Lung (tissue), 12 donors: ENCODE measurements around the gene PLA2G2D. TPM values are rescaled to one million over a fixed set of nuclear protein-coding genes. Genes with fewer than 3 reads are reported as not detected.

ENCODE experiments used
- ATAC-seq: fragments of 200-7000 bp; cut with Tn5 transposase; one replicate; pipeline ENCODE4 v1.9.1; 2020; ENCODE audit warnings: moderate number of reproducible peaks; ENCODE audit not compliant: insufficient read depth, low FRiP score
- DNase-seq, 3 donors: peaks; one replicate each; pipeline ENCODE4 v3.0.0-alpha.2; 2013 to 2017
- H3K27ac ChIP-seq, 2 donors: one replicate each; pipeline ENCODE4 v1.5.1; 2013; ENCODE audit warnings: mild to moderate bottlenecking in 2 of 2, moderate library complexity in 2 of 2, control low read depth in 1 of 2, inconsistent platforms in 1 of 2, low read depth in 1 of 2, low read length in 1 of 2
- H3K27me3 ChIP-seq, 3 donors: one replicate each; pipeline ENCODE4 v1.5.1; 2013; ENCODE audit warnings: low read length in 2 of 3; ENCODE audit not compliant: control insufficient read depth in 3 of 3, insufficient read depth in 3 of 3
- H3K36me3 ChIP-seq, 4 donors: one replicate each; pipeline ENCODE4 v1.5.1; 2013; ENCODE audit warnings: low read length in 4 of 4, mild to moderate bottlenecking in 1 of 4, moderate library complexity in 1 of 4; ENCODE audit not compliant: control insufficient read depth in 4 of 4, insufficient read depth in 4 of 4
- H3K4me1 ChIP-seq, 5 donors: one replicate each; pipeline ENCODE4 v1.5.1; 2013; ENCODE audit warnings: low read length in 5 of 5, mild to moderate bottlenecking in 2 of 5, moderate library complexity in 1 of 5; ENCODE audit not compliant: control insufficient read depth in 5 of 5, insufficient read depth in 5 of 5
- H3K4me3 ChIP-seq: one replicate; pipeline ENCODE4 v1.5.1; 2013; ENCODE audit warnings: mild to moderate bottlenecking, control low read depth, moderate library complexity
- H3K9ac ChIP-seq, 2 donors: one replicate each; pipeline ENCODE4 v1.5.1; 2013; ENCODE audit warnings: low read length in 2 of 2, control low read depth in 1 of 2; ENCODE audit not compliant: insufficient read depth in 1 of 2
- H3K9me3 ChIP-seq, 4 donors: one replicate each; pipeline ENCODE4 v1.5.1; 2013; ENCODE audit warnings: low read length in 3 of 4, mild to moderate bottlenecking in 1 of 4, moderate library complexity in 1 of 4; ENCODE audit not compliant: control insufficient read depth in 4 of 4, insufficient read depth in 3 of 4
- WGBS, 2 donors: extraction: QIAGEN DNeasy Blood & Tissue Kit; methylation state at CpG; one replicate each; pipeline ENCODE4 v1.1.7; 2013; 5-methylcytosine and 5-hydroxymethylcytosine counted together
- polyA plus RNA-seq, 2 donors: library from polyadenylated mRNA; stranded (reverse); fragments of 200-250 nt; gene quantifications; one replicate each; pipeline ENCODE4 v1.2.1, GENCODE V29; 2013
- total RNA-seq, 2 donors: library from RNA; depleted of rRNA in 1 of 2; stranded (reverse); fragments of >200 nt in 1 of 2; gene quantifications; one replicate each; pipeline ENCODE4 v1.2.1, GENCODE V29; 2014 to 2021
- TF ChIP-seq, protein P1 (sequence below): IDR thresholded peaks from 2 replicates; pipeline ENCODE4 v1.5.1; 2012; ENCODE audit warnings: mild to moderate bottlenecking; ENCODE audit errors: control extremely low read depth, extremely low read depth
- donor health status: control.
- donor health status: control.
- donor health status: Bipolar disorder and iron deficiency.
- donor health status: healthy.
- donor health status: DM: yes; HTN: yes; CAD: no.

PLA2G2D gene
- total and polyA plus RNA-seq, 4 donors = 0.06 to 0.57 (median 0.06) TPM; not detected in 1

DNA sequence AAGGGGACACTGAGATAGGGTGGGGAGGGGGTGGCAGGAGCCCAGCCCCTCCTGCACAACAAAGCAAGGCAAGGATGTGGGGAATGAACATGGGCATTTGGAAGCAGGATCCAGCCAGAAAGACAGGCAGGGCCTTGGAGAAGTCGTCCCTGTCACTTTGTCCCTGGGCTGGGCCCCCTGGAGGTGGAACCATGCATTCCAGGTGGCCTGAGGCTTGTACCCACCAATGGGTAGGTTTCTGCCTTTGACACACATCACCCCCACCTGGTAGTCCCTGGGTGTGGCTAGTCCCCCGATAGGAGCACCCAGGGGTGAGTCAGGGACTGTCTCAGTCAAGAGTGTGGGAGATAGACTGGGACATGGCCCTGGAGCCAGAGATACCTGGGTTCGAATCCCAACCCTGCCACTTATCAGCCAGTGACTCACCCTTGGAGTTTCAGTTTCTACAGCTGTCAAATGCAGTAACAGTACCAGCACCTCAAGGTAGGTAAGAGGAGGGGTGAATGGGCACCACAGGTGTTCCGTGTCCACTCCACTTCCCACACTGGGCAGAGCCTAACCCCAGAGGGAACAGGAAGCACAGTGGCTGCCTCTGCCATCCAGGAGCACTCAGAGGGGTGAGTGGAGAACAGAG, 10.0 kb downstream of the PLA2G2D start:
- no peak for DNase-seq
- peak; percentile 58 for ATAC-seq
- H3K27ac ChIP-seq = no peak overlapping the region
- H3K9ac ChIP-seq = no peak overlapping the region
- H3K4me1 ChIP-seq = peaks cover 0 to 9% (median 0%) of the 10 kb centered on the region in 5 donors
- 66 to 67% methylated on average over 4 of the region's 4 CpGs for WGBS, 2 donors
- H3K9me3 ChIP-seq = no peaks in the 10 kb centered on the region
- no peaks in the 10 kb centered on the region for H3K36me3 ChIP-seq
- H3K4me3 ChIP-seq = no peak overlapping the region
- TF ChIP-seq, protein P1, sequence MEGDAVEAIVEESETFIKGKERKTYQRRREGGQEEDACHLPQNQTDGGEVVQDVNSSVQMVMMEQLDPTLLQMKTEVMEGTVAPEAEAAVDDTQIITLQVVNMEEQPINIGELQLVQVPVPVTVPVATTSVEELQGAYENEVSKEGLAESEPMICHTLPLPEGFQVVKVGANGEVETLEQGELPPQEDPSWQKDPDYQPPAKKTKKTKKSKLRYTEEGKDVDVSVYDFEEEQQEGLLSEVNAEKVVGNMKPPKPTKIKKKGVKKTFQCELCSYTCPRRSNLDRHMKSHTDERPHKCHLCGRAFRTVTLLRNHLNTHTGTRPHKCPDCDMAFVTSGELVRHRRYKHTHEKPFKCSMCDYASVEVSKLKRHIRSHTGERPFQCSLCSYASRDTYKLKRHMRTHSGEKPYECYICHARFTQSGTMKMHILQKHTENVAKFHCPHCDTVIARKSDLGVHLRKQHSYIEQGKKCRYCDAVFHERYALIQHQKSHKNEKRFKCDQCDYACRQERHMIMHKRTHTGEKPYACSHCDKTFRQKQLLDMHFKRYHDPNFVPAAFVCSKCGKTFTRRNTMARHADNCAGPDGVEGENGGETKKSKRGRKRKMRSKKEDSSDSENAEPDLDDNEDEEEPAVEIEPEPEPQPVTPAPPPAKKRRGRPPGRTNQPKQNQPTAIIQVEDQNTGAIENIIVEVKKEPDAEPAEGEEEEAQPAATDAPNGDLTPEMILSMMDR = no peak
- peaks cover 0 to 13% (median 0%) of the 10 kb centered on the region in 3 donors for H3K27me3 ChIP-seq

DNA sequence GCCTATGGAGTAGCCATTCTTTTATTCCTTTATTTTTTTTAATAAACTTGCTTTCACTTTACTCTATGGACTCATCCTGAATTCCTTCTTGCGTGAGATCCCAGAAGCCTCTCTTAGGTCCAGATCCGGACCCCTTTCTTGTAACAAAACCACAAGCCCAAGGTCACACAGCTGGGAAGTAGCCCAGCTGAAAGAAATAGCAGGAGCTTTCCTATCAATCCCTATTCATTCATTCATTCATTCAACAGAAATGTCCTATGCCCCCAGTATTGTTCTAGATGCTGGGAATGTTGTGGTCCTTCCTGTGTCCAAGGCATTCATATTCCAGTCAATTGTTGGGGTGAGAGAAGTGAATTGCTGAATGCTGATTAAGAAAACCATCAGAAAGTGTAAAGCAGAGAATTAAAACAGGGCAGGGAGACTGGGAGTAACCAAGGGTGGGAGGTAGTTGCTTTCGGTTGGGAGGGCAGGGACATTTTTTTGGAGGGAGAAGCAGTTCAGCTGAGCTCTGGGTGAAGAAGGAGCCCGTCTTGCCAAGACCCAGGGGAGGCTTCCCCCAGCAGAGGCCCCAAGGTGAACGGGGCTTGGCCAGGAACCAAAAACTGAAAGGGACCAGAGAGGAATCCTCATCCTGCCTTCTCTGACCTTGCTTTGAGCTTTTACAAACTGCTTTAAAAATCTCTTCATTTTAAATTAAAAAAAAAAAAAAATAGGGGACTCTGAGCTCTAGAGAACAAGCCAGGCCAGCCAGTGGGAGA, 10.8 kb downstream of the PLA2G2D start:
- 62 to 64% methylated on average over 5 of the region's 5 CpGs for WGBS, 2 donors
- ATAC-seq (no peak), DNase-seq (peak in 1 of 3 donors; percentile 19)
- Histone ChIP-seq H3K27ac (no peak overlapping the region), H3K9ac (no peak overlapping the region), H3K36me3 (no peaks in the 10 kb centered on the region), H3K4me1 (peaks cover 0 to 9% (median 0%) of the 10 kb centered on the region in 5 donors), H3K27me3 (peaks cover 0 to 7% (median 0%) of the 10 kb centered on the region in 3 donors), H3K4me3 (no peak overlapping the region), H3K9me3 (no peaks in the 10 kb centered on the region)
- TF ChIP-seq, protein P1 = no peak

DNA sequence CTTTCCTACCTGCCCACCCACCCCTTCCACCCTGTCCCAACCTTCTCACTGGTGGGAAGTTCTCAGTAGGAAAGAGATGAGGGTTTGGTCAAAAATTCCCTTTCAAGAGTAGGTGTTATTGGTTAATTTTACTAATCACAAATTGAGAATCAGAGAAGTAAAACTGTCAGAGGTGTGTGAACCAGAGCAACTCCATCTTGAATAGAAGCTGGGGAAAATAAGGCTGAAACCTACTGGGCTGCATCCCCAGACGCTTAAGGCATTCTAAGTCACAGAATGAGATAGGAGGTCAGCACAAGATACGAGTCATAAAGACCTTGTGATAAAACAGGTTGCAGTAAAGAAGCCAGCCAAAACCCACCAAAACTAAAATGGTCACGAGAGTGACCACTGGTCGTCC, 11.5 kb downstream of the PLA2G2D start:
- 74 to 89% methylated on average over 4 of the region's 4 CpGs for WGBS, 2 donors
- Histone ChIP-seq H3K36me3 (no peaks in the 10 kb centered on the region), H3K9me3 (no peaks in the 10 kb centered on the region), H3K4me1 (peaks cover 0 to 14% (median 0%) of the 10 kb centered on the region in 5 donors), H3K9ac (no peak overlapping the region), H3K4me3 (no peak overlapping the region), H3K27me3 (peaks cover 0 to 4% (median 0%) of the 10 kb centered on the region in 3 donors), H3K27ac (no peak overlapping the region)
- ATAC-seq = no peak
- TF ChIP-seq, protein P1 = no peak
- no peak for DNase-seq
